Testis (tissue), 3 donors: ENCODE results near the gene RNF31. TPM values are rescaled to one million over a fixed set of nuclear protein-coding genes. Genes with fewer than 3 reads are reported as not detected.

Experiments used
- DNase-seq: peaks from one replicate; pipeline ENCODE4 v3.0.0-alpha.2; 2019
- H3K27ac ChIP-seq, 2 donors: fragments of 200-600 bp; sonication (generic); one replicate each; pipeline ENCODE4 v1.5.1; 2019
- H3K27me3 ChIP-seq: fragments of 200-600 bp; sonication (generic); one replicate; pipeline ENCODE4 v1.5.1; 2019
- H3K36me3 ChIP-seq: fragments of 200-600 bp; sonication (generic); one replicate; pipeline ENCODE4 v1.5.1; 2017; ENCODE audit warnings: low read depth; ENCODE audit errors: missing control alignments
- H3K4me1 ChIP-seq: fragments of 200-600 bp; sonication (generic); one replicate; pipeline ENCODE4 v1.5.1; 2019
- H3K4me3 ChIP-seq, 2 donors: fragments of 200-600 bp; sonication (generic); one replicate each; pipeline ENCODE4 v1.5.1; 2017 to 2019
- H3K9me3 ChIP-seq: fragments of 200-600 bp; sonication (generic); one replicate; pipeline ENCODE4 v1.5.1; 2017
- CTCF ChIP-seq, 3 experiments: fragments of 450-650 bp in 2 of 3; fragments of 200-600 bp in 1 of 3; sonication (generic) in 1 of 3; IDR thresholded peaks; one replicate each; pipeline ENCODE4 v1.5.1; 2016 to 2019; ENCODE audit warnings: antibody characterized with exemption in 3 of 3, mild to moderate bottlenecking in 2 of 3, moderate library complexity in 1 of 3
- POLR2A ChIP-seq: fragments of 450-650 bp; IDR thresholded peaks from one replicate; pipeline ENCODE4 v1.6.1; 2017; ENCODE audit warnings: antibody characterized with exemption, mild to moderate bottlenecking, moderate library complexity
- WGBS, 2 donors: methylation state at CpG; one replicate each; pipeline ENCODE4 v1.1.5; 2018; 5-methylcytosine and 5-hydroxymethylcytosine counted together
- intact Hi-C: fragments of 100-400 bp; cut with DNase I; formaldehyde crosslinking; loops from one replicate; pipeline ENCODE4 v1.15.1; 2023; ENCODE audit warnings: low total_unique reads
- polyA plus RNA-seq: library from polyadenylated mRNA; stranded (reverse); fragments of 350-450 nt; fragmentation: Illumina TruSeq; extraction: RNeasy Lipid Tissue Mini Kit (QIAGEN cat#74804); gene quantifications from one replicate; pipeline ENCODE4 v1.2.3, GENCODE V29; 2014; ENCODE audit warnings: low read depth, low replicate concordance; ENCODE audit not compliant: insufficient read depth
- total RNA-seq, 2 donors: library from RNA; depleted of rRNA; stranded (reverse); fragments of >200 nt; gene quantifications; one replicate each; pipeline ENCODE4 v1.2.3, GENCODE V29; 2016

The RNF31 gene
- total and polyA plus RNA-seq, 3 donors from 2014 or later, result 71.0 to 96.8 (median 94.5) TPM

- Histone ChIP-seq H3K27ac (peak within 1 kb of the TSS; percentile 95 to 96), H3K27me3 (no peaks in the 10 kb centered on the region), H3K9me3 (no peaks in the 10 kb centered on the region), H3K4me1 (peaks cover 16% of the 10 kb centered on the region), H3K36me3 (no peaks in the 10 kb centered on the region), H3K4me3 (peak within 1 kb of the TSS; percentile 63 to 66)
- TF ChIP-seq POLR2A (peak; percentile 25), CTCF (IDR thresholded peaks at IDR 0.05) (peak; percentile 94 to 99 (median 98))
- peak; percentile 98 for DNase-seq
- 9 to 10% methylated on average over 11 to 12 of the region's 12 CpGs for WGBS, 2 donors
- intact Hi-C loops, result no loop called here
Measured at GRCh38 chr14:24160850-24161804, 13.8 kb downstream of the RNF31 start, which contains the start of gene IRF9. TSS of gene IRF9 (plus strand) at chr14:24161265. CDS start at chr14:24162145, 880 bp downstream.

- WGBS, 2 donors, result 25 to 30% methylated on average over 8 of the region's 8 CpGs
- DNase-seq, result no peak
- intact Hi-C loops, result no loop called here
Measured at GRCh38 chr14:24162093-24162492, 14.8 kb downstream of the RNF31 start.

GRCh38 chr14:24164518-24164991, 17.3 kb downstream of the RNF31 start:
- no peaks in the 10 kb centered on the region for H3K27me3 ChIP-seq
- H3K36me3 ChIP-seq, result no peaks in the 10 kb centered on the region
- H3K27ac ChIP-seq, result no peak overlapping the region
- H3K4me3 ChIP-seq, result no peak overlapping the region
- 93 to 96% methylated on average over 8 to 14 of the region's 14 CpGs for WGBS, 2 donors
- no peak for TF ChIP-seq POLR2A
- no peak for TF ChIP-seq CTCF (IDR thresholded peaks at IDR 0.05)
- intact Hi-C loops, result no loop called here
- DNase-seq, result no peak
- H3K9me3 ChIP-seq, result no peaks in the 10 kb centered on the region
- peaks cover 16% of the 10 kb centered on the region for H3K4me1 ChIP-seq

More at GRCh38 chr14:24162093-24162492, 14.8 kb downstream of the RNF31 start:
- Histone ChIP-seq H3K36me3 (no peaks in the 10 kb centered on the region), H3K27me3 (no peaks in the 10 kb centered on the region), H3K4me1 (peaks cover 16% of the 10 kb centered on the region), H3K27ac (peak overlapping the region; percentile 95 to 96), H3K4me3 (peak overlapping the region; percentile 63 to 66), H3K9me3 (no peaks in the 10 kb centered on the region)
- TF ChIP-seq CTCF (IDR thresholded peaks at IDR 0.05), result no peak

- intact Hi-C loops, result no loop called here
- no peak overlapping the region for H3K27ac ChIP-seq
- H3K4me1 ChIP-seq, result peaks cover 14% of the 10 kb centered on the region
- no peaks in the 10 kb centered on the region for H3K36me3 ChIP-seq
- WGBS, 2 donors, result 94 to 98% methylated on average over 5 of the region's 5 CpGs
- DNase-seq, result no peak
- no peaks in the 10 kb centered on the region for H3K9me3 ChIP-seq
- no peak for TF ChIP-seq CTCF (IDR thresholded peaks at IDR 0.05)
- no peak for TF ChIP-seq POLR2A
- no peaks in the 10 kb centered on the region for H3K27me3 ChIP-seq
- H3K4me3 ChIP-seq, result no peak overlapping the region
Measured at GRCh38 chr14:24165785-24166184, 18.5 kb downstream of the RNF31 start.
